ENCODE results near the gene SHF.

- TF ChIP-seq CTCF (conservative IDR thresholded peaks at IDR 0.05; ENCODE audit: low read depth, low read length) = no peak
- no peak for TF ChIP-seq EZH2 (IDR thresholded peaks at IDR 0.05; ENCODE audit: borderline replicate concordance, low read depth, low read length, poor library complexity, severe bottlenecking)
These were observed 65.9 kb downstream of the SHF start for GRCh38 chr15:45121706-45122417.
